Left ventricle myocardium inferior (tissue), 1 donor: Measurements from ENCODE around the gene THUMPD1. TPM values are rescaled to one million over a fixed set of nuclear protein-coding genes. Genes with fewer than 3 reads are reported as not detected.

Experiments
- DNase-seq: peaks from one replicate; pipeline ENCODE4 v3.0.0-alpha.2; 2020
- H3K27ac ChIP-seq: fragments of 200-600 bp; replicated peaks from 2 replicates; pipeline ENCODE4 v1.8.0; 2021
- H3K27me3 ChIP-seq: fragments of 200-600 bp; 2 replicates; pipeline ENCODE4 v1.8.0; 2021; ENCODE audit warnings: low read depth
- H3K36me3 ChIP-seq: fragments of 200-600 bp; 2 replicates; pipeline ENCODE4 v1.8.0; 2021
- H3K4me1 ChIP-seq: fragments of 200-600 bp; 2 replicates; pipeline ENCODE4 v1.8.0; 2021
- H3K4me3 ChIP-seq: fragments of 200-600 bp; 2 replicates; pipeline ENCODE4 v1.8.0; 2021; ENCODE audit warnings: mild to moderate bottlenecking, moderate library complexity
- H3K9me3 ChIP-seq: fragments of 200-600 bp; replicated peaks from 2 replicates; pipeline ENCODE4 v1.8.0; 2021
- intact Hi-C: fragments of 100-400 bp; cut with micrococcal nuclease; formaldehyde crosslinking; loops from one replicate; pipeline ENCODE4 v1.11.0; 2022
- total RNA-seq: library from RNA; stranded (reverse); fragmentation: NEBNext Ultra II Directional; extraction: Animal tissue kit (Norgen Biotek cat#: 25700); gene quantifications from one replicate; pipeline ENCODE4 v1.2.1, GENCODE V29; 2021
- TF ChIP-seq, protein P1 (sequence below): fragments of 200-600 bp; IDR thresholded peaks from 2 replicates; pipeline ENCODE4 v1.8.0; 2021; ENCODE audit warnings: antibody characterized with exemption, mild to moderate bottlenecking, borderline replicate concordance
- donor health status: DM: no; HTN: yes; CAD: no; lungs with severe emphysema.

THUMPD1 gene
- total RNA-seq, 1 donor from 2014 or later, result 18.3 TPM

DNA sequence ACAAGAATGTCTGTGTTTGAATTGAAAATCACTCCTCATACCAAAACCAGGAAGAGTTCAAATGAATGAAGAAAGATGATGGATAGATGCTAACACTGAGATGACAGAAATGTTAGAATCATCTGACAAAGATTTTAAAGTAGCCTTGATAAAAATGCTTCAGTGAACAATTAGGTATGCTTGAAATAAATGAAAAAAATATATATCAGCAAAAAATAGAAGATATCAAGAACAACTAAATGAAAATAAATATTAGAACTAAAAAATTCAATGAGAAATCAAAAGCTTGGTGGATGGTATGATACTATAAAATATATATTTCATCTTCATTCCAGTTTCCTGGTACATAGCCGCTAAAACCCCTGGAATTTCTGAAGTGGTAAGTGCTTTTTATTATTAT lies 13.6 kb upstream of the THUMPD1 start:
- Histone ChIP-seq H3K4me1 (no peaks in the 10 kb centered on the region), H3K9me3 (no peaks in the 10 kb centered on the region), H3K27me3 (no peaks in the 10 kb centered on the region), H3K4me3 (no peak overlapping the region), H3K27ac (no peak overlapping the region), H3K36me3 (no peaks in the 10 kb centered on the region)
- intact Hi-C loops, result no loop called here
- TF ChIP-seq, protein P1, sequence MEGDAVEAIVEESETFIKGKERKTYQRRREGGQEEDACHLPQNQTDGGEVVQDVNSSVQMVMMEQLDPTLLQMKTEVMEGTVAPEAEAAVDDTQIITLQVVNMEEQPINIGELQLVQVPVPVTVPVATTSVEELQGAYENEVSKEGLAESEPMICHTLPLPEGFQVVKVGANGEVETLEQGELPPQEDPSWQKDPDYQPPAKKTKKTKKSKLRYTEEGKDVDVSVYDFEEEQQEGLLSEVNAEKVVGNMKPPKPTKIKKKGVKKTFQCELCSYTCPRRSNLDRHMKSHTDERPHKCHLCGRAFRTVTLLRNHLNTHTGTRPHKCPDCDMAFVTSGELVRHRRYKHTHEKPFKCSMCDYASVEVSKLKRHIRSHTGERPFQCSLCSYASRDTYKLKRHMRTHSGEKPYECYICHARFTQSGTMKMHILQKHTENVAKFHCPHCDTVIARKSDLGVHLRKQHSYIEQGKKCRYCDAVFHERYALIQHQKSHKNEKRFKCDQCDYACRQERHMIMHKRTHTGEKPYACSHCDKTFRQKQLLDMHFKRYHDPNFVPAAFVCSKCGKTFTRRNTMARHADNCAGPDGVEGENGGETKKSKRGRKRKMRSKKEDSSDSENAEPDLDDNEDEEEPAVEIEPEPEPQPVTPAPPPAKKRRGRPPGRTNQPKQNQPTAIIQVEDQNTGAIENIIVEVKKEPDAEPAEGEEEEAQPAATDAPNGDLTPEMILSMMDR, result no peak
- DNase-seq, result no peak

DNA sequence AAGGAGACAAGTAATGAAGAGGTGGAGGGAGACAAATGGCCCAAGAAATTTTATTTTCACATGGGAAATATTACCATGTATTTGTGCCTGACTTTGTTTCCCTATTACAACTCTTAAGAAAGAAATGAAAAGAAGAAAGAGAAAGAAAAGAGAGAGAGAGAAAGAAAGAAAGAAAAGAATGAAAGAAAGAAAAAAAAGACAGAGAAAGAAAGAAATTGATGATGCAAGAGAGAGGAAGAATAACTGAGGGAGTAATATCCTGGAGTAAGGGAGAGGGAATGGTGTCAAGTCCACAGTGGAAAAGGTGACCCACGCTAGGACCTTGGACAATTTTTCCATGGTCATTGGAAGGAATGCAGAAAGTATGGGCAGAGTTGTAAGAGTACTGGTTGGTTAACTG lies 12.1 kb upstream of the THUMPD1 start:
- intact Hi-C loops, result no loop called here
- TF ChIP-seq, protein P1, result no peak
- no peaks in the 10 kb centered on the region for H3K4me1 ChIP-seq
- H3K4me3 ChIP-seq, result no peak overlapping the region
- H3K36me3 ChIP-seq, result no peaks in the 10 kb centered on the region
- DNase-seq, result no peak
- H3K27me3 ChIP-seq, result no peaks in the 10 kb centered on the region
- no peak overlapping the region for H3K27ac ChIP-seq
- no peaks in the 10 kb centered on the region for H3K9me3 ChIP-seq

DNA sequence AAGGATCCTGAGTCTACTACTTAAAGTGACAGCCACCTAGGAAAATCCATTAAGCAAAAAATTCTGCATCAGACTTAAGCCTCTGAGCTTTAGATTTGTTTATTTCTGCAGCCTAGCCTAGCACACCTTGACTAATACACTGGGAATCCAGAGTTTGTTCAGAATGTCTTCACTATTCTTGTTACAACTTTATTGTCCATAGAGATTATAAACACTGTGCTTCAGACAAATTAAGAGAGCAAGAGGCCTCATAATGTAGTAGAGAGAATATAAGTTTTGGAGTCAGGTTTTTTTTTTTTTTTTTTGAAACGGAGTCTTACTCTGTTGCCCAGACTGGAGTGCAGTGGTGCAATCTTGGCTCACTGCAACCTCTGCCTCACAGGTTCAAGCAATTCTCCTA lies 8.9 kb upstream of the THUMPD1 start:
- Histone ChIP-seq H3K4me3 (no peak overlapping the region), H3K27me3 (no peaks in the 10 kb centered on the region), H3K9me3 (peaks cover 17% of the 10 kb centered on the region), H3K27ac (no peak overlapping the region), H3K4me1 (no peaks in the 10 kb centered on the region), H3K36me3 (no peaks in the 10 kb centered on the region)
- intact Hi-C loops, result no loop called here
- DNase-seq, result no peak
- TF ChIP-seq, protein P1, result no peak

DNA sequence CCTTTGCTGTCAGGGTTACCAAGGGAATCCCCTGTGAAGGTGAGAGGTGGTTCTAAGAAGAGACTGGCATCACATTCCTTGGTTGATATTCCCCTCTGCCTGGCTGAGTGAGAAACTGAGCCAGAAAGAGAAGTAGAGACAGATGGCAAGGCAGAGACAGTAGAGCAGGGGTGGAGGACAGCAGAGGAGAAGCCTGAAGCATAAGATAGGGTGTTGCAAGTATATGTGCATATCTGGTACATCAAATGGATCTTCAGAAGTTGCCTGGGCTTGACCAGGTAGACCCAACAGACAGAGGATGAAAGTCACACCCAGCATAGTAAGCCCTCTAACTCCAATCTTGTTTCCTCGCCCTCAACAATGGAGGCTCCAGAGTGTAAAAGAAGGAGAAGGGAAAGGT lies 7.9 kb upstream of the THUMPD1 start:
- intact Hi-C loops, result no loop called here
- Histone ChIP-seq H3K4me1 (no peaks in the 10 kb centered on the region), H3K4me3 (no peak overlapping the region), H3K36me3 (no peaks in the 10 kb centered on the region), H3K27ac (no peak overlapping the region), H3K27me3 (no peaks in the 10 kb centered on the region), H3K9me3 (peaks cover 17% of the 10 kb centered on the region)
- DNase-seq, result no peak
- TF ChIP-seq, protein P1, result no peak

DNA sequence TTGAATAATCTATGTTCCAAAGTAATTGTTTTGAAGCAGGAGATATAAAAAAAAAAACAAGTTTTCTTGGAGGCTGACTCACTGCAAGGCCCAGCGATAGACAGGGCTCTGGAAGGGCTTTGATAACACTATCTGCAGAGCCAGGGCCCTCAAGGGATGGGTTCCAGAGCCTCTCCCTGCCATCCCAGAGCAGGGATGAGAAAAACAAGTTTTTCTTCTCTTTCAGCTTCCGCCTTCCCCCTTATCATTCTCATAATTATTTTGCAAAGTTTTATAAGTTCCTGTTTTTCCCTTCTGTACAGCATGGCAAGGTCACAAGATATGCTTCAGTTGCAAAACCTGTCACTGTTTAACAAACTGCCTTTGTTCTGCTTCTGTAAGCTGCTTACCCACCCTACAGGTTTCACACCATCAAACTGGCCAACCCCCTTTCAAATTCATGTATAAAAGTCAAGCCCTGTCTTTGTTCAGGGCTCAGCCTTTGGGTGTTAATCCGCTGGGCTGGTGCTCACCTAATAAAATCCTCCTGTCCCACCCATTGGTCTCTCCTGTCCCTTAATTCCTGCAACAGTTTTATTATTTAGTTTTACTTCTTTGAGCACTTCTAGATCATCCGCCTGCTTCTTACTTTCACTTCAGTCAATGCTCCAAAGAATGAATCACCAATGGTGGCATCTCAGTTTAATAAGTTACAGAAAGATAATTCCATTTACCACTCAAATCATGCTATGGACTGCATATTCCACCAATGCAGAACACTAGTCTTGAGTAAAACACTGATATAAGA lies 5.6 kb upstream of the THUMPD1 start:
- Histone ChIP-seq H3K27me3 (no peaks in the 10 kb centered on the region), H3K9me3 (peaks cover 17% of the 10 kb centered on the region), H3K36me3 (no peaks in the 10 kb centered on the region), H3K4me3 (no peak overlapping the region), H3K27ac (no peak overlapping the region), H3K4me1 (no peaks in the 10 kb centered on the region)
- DNase-seq, result no peak
- TF ChIP-seq, protein P1, result no peak
- intact Hi-C loops, result no loop called here
